Measurements from ENCODE around the gene CCR5.
"Not testable (repeated sequence)": the region's sequence is repeated elsewhere in the genome, so short reads cannot be mapped to it uniquely, and the experiment has no call there.

Gene CCR5

DNA sequence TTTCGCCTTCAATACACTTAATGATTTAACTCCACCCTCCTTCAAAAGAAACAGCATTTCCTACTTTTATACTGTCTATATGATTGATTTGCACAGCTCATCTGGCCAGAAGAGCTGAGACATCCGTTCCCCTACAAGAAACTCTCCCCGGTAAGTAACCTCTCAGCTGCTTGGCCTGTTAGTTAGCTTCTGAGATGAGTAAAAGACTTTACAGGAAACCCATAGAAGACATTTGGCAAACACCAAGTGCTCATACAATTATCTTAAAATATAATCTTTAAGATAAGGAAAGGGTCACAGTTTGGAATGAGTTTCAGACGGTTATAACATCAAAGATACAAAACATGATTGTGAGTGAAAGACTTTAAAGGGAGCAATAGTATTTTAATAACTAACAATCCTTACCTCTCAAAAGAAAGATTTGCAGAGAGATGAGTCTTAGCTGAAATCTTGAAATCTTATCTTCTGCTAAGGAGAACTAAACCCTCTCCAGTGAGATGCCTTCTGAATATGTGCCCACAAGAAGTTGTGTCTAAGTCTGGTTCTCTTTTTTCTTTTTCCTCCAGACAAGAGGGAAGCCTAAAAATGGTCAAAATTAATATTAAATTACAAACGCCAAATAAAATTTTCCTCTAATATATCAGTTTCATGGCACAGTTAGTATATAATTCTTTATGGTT is at the start of gene CCR5:
TSS of gene CCR5 (plus strand) at position 108 of the 680 bp plus-strand sequence. CDS start 1,957 bp downstream, outside the sequence.
- no peak for DNase-seq (ENCODE audit: low read depth in 2 of 2)

DNA sequence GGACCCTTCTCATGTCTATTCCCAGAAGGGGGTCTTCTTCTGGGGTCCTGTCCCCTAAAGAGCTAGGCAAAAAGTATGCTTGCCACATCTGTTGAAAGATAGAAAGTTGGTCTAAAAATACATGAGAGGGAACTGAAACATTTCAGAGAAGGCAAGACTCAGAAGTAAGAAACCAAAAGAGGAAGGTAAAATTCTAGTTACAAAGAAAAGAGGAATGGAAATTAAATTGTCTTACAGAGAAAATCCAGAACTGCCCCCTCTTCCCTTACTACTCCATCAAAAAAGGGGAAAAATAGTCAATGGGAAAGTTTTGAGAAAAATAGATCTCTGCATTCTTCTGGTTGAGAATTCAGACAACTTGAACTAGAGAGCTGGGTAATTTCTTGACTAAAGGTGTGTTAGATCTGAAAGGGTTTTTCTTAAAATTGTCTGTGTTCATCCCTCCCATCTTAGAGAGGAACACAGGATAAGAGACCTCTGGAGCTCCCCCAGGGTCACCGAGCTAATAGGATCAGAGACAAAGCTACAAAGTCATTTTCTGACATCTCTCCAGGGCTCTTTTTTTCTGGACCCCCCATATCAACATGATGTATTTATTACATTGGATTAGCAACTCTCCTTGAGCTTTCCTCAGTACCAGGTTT is 49.2 kb upstream of the CCR5 start:
- DNase-seq (ENCODE audit: low read depth in 2 of 2), result no peak

DNA sequence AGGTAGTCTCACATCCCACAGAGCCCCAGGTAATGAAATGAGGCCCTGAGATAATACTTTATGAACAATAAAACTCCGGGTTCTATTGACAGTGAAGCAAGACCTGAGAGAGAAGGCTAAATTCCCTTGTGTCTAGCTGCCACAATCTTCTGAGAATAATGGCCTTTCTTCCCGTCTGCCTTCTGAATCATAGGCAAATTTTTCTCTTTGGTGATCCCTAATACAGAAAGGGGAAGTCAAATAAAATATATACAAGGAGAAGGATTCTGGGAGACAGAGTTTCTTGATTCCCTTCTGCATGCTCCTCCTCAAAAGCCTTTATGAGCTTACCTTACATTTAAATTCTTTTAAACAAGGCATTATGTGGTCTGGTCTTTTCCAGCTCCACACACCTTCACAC is 46.7 kb upstream of the CCR5 start:
- no peak for DNase-seq (ENCODE audit: low read depth in 2 of 2)

DNA sequence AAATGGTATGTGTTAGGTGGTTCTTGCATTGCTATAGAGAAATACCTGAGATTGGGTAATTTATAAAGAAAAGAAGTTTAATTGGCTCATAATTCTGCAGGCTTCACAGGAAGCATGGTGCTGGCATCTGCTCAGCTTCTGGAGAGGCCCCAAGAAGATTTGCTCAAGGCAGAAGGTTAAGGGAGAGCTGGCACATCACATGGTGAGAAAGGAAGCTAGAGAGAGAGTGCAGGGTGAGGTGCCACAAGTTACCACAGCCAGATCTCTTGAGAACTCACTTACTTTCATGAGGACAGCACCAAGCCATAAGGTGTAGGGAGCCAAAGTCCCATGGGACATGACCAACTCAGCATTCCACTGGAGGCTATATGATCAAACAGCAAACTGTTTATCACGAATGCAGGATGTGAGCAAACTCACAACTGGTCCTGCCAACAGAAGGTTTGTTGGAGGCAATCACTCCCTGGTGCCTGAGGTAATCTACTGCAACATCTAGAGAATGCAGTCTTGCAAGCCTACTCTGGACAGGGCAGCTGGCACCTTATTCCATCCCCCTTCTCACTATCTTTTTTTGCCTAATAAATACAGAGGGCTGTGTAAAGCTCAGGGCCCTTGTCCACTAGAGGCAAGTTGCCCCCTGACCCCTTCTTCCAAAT is 45.0 kb upstream of the CCR5 start:
- no peak for DNase-seq (ENCODE audit: low read depth in 2 of 2)

DNA sequence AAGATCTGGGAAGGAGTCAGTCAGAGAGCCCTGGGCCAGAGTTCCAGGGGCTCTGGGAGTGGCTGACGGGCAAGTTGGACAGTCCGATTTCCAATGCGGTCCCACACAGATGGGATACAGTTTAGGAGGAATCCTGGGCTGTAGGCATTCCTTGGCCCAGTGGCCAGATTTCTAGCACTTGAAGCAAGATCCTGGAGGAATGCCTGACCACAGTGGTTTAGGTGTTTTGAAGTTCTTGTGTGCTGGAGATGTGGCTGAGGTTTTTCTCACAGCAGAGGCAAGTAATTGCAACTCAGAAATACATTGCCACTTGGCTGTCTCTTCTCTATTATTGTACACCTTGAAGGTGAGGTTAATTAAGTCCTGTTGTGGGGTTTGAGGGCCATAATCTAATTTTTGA is 40.1 kb upstream of the CCR5 start:
- DNase-seq (ENCODE audit: low read depth in 2 of 2), result not testable (repeated sequence)

DNA sequence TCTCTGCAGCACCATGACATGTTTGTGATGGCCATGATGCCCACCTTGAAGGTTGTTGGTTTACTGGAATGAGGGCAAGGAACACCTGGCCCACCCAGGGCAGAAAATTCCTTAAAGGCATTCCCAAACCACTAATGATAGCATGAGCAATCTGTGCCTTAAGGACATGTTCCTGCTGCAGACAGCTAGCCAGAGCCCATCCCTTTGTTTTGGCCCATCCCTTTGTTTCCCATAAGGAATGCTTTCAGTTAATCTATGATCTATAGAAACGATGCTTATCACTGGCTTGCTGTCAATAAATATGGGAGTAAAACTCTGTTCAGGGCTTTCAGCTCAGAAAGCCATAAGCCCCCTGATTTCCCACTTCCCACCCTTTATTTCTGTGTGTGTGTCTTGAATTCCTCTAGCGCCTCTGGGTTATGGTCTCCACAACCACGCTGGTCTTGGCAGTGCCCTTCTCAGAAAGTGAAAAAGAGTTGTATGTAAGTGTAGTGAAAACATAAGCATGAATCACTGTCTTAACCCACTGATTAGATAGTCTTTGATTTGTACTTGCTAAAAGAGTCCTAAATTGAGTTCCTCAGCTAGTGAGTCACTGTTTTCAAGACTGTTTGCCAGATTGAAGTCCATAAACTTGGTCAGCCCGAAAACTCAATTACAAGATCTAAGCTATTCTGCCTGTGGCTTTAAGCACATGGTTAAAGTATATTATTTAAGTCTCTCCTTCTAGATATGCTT is 35.8 kb upstream of the CCR5 start:
- DNase-seq (ENCODE audit: low read depth in 2 of 2), result no peak

DNA sequence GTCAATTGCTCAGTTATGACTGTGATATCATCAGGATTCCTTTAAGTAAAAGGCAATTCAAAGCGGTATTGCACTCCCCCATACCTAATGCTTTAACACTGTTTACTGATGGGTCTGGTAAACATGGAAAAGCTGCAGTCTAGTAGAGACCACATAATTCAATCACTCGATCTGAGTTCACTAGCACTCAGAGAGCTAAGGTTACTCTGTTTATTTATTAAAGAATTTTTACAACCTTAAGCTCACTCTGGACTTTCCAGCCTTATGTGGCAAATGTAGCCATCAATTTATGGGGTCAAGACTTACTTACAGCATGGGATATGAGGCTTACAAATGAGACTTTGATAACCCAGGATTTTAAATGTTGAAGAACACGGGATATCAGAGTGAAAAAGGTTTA is 35.2 kb upstream of the CCR5 start:
- no peak for DNase-seq (ENCODE audit: low read depth in 2 of 2)

DNA sequence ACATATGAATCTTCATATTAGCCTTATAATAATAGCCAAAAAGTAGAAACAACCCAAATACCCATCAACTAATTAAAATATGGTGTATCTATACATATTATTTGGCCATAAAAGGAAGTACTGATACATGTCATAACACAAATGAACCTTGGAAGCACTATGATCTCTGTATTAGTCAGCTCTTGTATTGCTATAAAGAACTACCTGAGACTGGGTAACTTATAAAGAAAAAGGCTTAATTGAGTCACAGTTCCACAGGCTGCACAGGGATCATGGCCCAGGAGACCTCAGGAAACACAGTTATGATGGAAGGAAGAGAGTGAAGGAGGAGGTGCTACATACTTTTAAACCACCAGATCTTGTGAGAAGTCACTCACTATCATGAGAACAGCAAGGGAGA is 32.8 kb upstream of the CCR5 start:
- no peak for DNase-seq (ENCODE audit: low read depth in 2 of 2)

DNA sequence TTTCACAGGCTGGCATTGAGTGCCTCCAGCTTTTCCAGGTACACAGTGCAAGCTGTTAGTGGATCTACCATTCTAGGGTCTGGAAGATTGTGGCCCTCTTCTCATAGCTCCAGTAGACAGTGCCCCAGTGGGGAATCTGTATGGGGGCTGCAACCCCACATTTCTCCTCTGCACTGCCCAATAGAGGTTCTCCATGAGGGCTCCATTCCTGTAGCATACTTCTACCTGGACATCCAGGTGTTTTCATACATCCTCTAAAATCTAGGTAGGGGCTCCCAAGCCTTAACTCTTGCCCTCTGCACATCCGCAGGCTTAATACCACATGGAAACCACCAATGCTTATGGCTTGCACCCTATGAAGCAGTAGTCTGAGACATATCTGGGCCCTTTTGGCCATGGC is 31.9 kb upstream of the CCR5 start:
- no peak for DNase-seq (ENCODE audit: low read depth in 2 of 2)

DNA sequence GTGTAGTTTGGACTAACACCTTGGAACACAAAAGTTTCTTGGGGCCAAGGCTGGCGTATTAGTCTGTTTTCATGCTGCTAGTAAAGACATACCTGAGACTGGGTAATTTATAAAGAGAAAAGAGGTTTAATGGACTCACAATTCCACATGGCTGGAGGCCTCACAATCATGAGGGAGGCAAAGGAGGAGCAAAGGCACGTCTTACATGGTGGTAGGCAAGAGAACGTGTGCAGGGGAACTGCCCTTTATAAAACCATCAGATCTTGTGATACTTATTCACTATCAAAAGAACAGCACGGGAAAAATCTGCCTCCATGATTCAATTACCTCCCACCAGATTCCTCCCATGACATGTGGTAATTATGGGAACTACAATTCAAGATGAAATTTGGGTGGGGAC is 26.3 kb upstream of the CCR5 start:
- DNase-seq (ENCODE audit: low read depth in 2 of 2), result no peak

DNA sequence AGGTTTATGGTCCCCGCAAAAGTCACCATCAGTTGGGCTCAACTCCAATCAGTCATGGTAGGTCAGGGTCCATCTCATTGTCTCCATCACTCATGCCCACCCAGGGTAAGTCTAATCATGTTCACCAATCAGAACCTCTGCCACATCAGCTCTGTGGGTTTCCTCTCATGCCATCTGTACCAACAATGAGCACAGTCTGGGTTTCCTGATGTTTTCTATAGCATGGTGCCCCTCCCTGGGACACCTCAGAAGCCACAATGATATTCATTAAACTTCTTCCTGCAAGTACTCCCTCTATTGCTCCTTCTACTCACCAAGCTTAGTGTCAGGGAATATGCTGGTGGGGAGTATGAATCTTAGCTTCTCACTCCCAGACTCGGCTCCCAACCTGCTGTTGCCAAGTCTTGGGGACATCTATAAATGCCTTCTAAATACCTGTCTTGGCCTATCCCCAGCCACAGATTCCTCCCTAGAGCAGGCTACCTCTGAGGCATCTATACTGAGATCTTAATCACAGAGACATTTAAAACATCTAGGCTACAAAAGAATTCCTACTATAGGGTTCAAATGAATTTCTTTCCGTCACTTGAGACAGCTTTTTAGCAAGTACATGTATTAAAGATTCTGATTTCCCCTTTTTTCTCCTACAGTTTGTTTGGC is 21.8 kb upstream of the CCR5 start:
- DNase-seq (ENCODE audit: low read depth in 2 of 2), result no peak

DNA sequence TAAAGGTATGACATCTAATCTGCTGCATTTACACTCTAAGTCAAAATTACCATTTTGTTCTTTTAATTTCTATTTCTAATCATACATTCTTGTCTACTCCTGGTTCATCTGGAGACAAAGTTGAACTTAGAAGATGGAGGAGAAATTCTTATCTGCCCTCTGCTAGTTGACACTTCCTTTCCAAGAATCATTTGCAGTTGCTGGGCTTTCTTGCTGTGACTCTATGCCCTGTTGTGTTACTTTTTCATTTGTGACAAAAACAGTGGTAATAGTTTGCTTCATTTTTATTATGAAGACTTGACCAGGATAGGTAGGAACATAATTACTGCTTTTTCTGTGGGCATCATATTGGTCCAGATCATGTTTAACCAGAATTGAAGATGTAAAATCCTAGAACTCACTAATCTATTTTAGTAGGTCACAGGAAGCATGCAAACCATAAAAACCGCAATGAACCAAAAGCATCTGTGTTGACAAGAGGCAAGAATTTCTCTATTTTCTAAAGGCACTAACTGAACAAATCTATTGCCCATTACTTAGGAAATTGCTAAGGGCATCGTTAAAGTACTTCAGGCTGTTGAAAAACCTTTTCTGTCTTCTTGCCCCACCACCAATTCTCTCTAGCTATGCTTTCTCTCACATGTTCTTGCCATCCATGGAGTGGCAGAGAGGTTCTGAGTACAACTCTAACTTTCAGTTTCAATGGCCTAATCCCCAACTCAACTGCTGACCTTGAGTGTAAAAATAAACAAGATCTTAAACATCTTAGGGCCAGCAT is 21.1 kb upstream of the CCR5 start:
- DNase-seq (ENCODE audit: low read depth in 2 of 2), result no peak

DNA sequence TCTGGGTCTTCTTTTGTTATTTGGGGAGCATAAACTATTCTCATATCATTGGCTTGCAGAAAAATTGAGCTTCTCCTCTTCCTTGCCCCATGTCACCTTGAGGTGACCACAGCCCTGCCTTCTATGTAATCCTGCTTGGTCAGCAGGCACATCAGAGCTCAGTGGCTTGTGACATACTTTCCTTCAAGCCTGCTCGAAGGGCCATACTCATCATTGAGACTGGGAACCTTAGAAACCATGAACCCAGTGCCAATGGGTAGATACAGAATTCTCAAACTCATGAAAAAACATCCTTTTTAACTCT is 20.5 kb upstream of the CCR5 start:
- no peak for DNase-seq (ENCODE audit: low read depth in 2 of 2)

DNA sequence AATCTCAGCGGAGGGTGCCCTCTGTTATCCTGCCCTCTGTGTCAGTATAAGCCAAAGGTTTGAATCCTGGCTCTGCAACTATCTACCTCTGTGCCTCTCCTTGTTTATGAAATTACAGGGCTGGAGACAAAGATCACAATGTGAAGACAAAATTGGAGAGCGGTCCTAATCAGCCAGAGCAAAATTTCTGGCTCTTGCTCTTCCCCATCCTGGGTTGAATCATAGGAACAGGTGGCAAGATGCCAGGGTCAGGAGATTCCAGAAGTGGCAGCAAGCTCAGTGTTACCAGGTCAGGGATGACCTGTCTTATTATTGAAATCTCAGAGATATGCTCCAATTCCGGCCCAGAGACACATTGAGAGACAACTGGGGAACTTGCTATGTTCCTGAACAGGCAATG is 19.1 kb upstream of the CCR5 start:
- DNase-seq (ENCODE audit: low read depth in 2 of 2), result no peak

DNA sequence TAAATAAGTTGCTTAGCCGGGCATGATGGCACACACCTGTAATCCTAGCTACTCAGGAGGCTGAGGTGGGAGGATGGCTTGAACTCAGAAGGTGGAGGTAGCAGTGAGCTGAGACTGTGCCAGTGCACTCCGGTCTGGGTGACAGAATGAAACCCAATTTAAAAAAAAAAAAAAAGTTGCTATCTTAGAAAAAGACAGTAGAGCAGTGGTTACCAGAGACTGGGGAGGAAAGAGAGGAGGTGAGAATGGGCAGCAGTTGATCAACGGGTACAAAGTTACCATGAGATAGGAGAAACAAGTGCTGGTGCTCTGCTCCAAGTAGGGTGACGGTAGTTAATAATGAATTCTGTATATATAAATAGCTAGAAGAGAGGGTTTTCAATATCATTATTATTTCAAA is 17.7 kb upstream of the CCR5 start:
- DNase-seq (ENCODE audit: low read depth in 2 of 2), result no peak

DNA sequence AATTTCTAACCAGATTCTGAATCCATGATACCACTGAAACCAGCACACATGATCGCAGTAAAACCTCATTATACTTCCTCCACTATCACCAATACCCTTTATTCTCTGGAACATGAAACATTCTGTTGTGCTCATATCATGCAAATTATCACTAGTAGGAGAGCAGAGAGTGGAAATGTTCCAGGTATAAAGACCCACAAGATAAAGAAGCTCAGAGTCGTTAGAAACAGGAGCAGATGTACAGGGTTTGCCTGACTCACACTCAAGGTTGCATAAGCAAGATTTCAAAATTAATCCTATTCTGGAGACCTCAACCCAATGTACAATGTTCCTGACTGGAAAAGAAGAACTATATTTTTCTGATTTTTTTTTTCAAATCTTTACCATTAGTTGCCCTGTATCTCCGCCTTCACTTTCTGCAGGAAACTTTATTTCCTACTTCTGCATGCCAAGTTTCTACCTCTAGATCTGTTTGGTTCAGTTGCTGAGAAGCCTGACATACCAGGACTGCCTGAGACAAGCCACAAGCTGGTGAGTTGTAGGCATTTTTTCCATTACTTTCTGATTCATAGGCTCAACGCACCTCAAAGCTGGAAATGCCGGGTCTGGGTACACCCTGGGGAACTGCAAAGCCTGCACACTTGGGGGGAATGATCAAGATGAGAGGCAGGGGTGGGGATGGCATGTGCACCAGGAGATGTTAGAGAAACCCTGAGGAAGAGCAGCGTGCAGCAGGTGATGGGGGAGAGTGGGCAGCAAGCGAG is 16.9 kb upstream of the CCR5 start, which contains the start of gene CCR2:
TSS of gene CCR2 (plus strand) at position 465 of the 764 bp plus-strand sequence. CDS start 3,417 bp downstream, outside the sequence.
- DNase-seq (ENCODE audit: low read depth in 2 of 2), result no peak

DNA sequence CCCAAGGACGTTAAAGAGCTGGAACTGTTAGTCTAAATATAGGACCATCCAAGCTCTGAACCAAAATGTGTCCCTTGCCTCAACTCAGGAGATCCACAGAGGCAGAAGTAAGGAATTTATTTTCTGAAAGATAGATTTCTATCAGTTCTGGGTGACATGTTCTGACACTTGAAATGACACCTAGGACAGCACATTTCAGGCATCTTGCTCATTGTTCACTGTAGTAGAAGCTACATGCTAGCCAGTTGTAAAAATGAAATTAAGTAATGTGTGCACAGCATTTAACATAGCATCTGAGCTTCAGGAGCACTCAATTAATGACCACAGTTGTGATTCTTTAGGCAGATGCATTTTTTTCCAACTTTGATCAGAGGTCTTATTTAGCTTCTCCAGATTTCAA is 16.3 kb upstream of the CCR5 start:
- DNase-seq (ENCODE audit: low read depth in 2 of 2), result no peak

DNA sequence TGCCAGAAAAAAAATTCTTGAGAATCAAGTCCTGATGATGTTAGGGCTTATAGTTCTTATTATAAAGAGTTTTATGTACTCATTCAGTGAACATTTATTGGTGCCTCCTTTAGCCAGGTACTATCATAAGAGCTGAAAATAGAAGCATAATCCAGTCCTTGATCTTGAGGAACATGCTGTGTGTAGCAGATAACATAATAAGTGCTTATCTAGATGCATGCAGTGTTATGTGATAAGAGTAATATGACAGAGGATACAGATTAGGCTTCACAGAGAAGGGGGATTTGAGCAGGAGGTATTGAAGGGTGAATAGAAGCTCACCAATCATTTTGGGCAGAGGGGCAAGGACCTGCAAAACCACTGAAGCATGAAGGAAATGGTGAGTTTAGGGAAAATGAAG is 15.8 kb upstream of the CCR5 start:
- DNase-seq (ENCODE audit: low read depth in 2 of 2), result no peak

DNA sequence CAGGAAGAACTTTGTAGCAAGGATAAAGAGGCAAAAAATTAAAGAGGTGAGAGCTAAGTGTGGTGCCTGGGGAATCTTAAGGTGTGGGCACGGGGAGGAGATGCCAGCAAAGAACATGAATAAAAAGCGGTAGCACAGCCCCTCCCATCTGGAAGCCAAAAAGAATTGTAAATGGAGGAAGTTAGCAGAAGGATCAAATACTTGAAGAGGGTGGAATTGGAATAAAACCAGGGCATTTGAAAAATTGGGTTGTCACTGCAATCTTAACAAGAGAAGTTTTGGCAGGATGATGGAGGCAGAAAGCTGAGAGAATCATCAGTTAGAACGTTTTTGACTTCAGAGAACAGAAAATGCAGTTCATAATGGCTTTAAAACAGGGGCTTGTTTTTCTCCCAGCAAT is 14.5 kb upstream of the CCR5 start:
- no peak for DNase-seq (ENCODE audit: low read depth in 2 of 2)

DNA sequence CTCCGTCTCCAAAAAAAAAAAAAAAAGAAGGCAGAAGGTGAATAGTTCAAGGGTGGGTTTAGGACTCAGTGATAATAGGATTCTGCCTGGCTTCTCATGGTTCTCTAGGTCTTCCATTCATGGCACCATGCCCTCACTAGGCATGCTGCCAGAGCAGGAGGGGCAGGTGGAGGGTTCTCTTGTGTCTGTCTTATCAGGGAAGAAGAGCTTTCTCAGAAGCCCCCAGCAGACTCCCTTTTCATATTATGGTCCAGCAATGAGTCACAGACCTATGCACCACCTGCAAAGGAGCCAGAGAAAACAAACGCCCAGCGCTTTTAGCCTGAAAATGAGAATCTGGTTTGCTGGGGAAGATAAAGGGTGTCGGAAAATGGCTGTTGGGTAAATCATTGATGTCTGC is 13.8 kb upstream of the CCR5 start:
- no peak for DNase-seq (ENCODE audit: low read depth in 2 of 2)

DNA sequence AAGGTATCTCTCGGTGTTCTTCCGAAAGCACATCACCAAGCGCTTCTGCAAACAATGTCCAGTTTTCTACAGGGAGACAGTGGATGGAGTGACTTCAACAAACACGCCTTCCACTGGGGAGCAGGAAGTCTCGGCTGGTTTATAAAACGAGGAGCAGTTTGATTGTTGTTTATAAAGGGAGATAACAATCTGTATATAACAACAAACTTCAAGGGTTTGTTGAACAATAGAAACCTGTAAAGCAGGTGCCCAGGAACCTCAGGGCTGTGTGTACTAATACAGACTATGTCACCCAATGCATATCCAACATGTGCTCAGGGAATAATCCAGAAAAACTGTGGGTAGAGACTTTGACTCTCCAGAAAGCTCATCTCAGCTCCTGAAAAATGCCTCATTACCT is 12.3 kb upstream of the CCR5 start:
- no peak for DNase-seq (ENCODE audit: low read depth in 2 of 2)

Data from stimulated activated CD8-positive, alpha-beta memory T cell treated with anti-CD3 and anti-CD28 coated beads, Interleukin-7, amount 100 ng/mL, for 1 hour (primary cell).